ENCODE data around the gene NIPSNAP2. TPM values are rescaled to one million over a fixed set of nuclear protein-coding genes. Genes with fewer than 3 reads are reported as not detected.

NIPSNAP2 gene
- total RNA-seq, 2 experiments from 2014 or later = 40.7 to 45.9 TPM

DNA sequence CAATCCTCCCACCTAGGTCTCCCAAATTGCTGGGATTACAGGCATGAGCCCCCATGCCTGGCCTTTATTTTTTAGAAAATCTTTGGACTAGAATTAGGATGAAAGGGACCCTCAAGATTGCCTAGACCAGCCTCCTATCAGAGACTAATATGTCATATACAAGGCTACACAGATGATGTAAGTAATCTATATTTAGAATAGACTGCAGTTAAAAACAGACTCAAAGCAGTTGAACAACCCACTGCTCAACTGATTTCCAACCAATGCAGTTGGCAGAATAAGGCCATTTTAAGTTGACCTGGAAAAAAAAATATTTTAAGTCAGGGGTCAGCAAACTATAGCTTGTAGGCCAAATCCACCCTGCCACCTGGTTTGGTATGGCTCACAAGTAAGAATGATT lies 59.1 kb downstream of the NIPSNAP2 start:
- POLR2A ChIA-PET = no interaction called here
- Histone ChIP-seq H3K27me3 (ENCODE audit: control insufficient read depth in 1 of 2, insufficient read depth in 2 of 2, low read length in 2 of 2) (no peaks in the 10 kb centered on the region), H3K27ac (ENCODE audit: low read depth in 1 of 2, low read length in 2 of 2) (no peak overlapping the region), H3K4me3 (ENCODE audit: low read length) (no peak overlapping the region), H3K4me1 (ENCODE audit: insufficient read depth, low read length) (no peaks in the 10 kb centered on the region), H3K36me3 (ENCODE audit: insufficient read depth, low read length) (no peaks in the 10 kb centered on the region), H3K9me3 (ENCODE audit: control insufficient read depth in 1 of 2, insufficient read depth in 1 of 2, low read length in 2 of 2) (no peaks in the 10 kb centered on the region)
- CTCF ChIA-PET = no interaction called here
- Mint-ChIP-seq H3K4me1 (ENCODE audit: low read depth) (no peaks in the 10 kb centered on the region), H3K27me3 (no peaks in the 10 kb centered on the region), H3K36me3 (ENCODE audit: low read depth) (peaks cover 14% of the 10 kb centered on the region), H3K27ac (no peak overlapping the region), H3K4me3 (no peak overlapping the region), H3K9me3 (no peaks in the 10 kb centered on the region)
- no peak for TF ChIP-seq CTCF (IDR thresholded peaks at IDR 0.05)
- no peak for DNase-seq
- intact Hi-C loops (cut with DNase I, micrococcal nuclease) = no loop called here
- ATAC-seq (ENCODE audit: poor library complexity) = no peak

DNA sequence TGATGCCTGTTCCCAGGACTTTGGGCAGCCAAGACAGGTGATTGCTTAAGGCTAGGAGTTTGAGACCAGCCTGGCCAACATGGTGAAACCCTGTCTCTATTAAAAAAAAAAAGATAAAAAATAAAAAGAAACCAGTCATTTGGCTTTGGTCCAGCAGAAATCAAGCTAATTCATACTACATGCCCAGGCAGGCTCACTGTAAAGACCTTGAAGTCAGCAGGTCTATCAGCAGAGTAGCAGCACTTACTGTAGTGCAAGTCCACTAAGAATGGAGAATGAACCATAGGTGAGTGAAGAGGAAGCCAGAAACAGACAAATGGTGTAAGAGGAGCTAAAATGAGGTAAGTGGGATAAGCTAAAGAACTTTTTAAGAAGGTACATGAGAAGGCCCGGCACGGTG lies 62.2 kb downstream of the NIPSNAP2 start:
- Histone ChIP-seq H3K27ac (ENCODE audit: low read depth in 1 of 2, low read length in 2 of 2) (no peak overlapping the region), H3K4me1 (ENCODE audit: insufficient read depth, low read length) (no peaks in the 10 kb centered on the region), H3K4me3 (ENCODE audit: low read length) (no peak overlapping the region), H3K36me3 (ENCODE audit: insufficient read depth, low read length) (no peaks in the 10 kb centered on the region), H3K27me3 (ENCODE audit: control insufficient read depth in 1 of 2, insufficient read depth in 2 of 2, low read length in 2 of 2) (no peaks in the 10 kb centered on the region), H3K9me3 (ENCODE audit: control insufficient read depth in 1 of 2, insufficient read depth in 1 of 2, low read length in 2 of 2) (no peaks in the 10 kb centered on the region)
- no peak for DNase-seq
- ChIA-PET CTCF (no interaction called here), POLR2A (no interaction called here)
- intact Hi-C loops (cut with DNase I, micrococcal nuclease) = no loop called here
- H3K9me3 Mint-ChIP-seq = no peaks in the 10 kb centered on the region
- no peak overlapping the region for H3K27ac Mint-ChIP-seq
- no peaks in the 10 kb centered on the region for H3K27me3 Mint-ChIP-seq
- H3K4me1 Mint-ChIP-seq (ENCODE audit: low read depth) = no peaks in the 10 kb centered on the region
- H3K36me3 Mint-ChIP-seq (ENCODE audit: low read depth) = no peaks in the 10 kb centered on the region
- ATAC-seq (ENCODE audit: poor library complexity) = no peak
- no peak for TF ChIP-seq CTCF (IDR thresholded peaks at IDR 0.05)
- no peak overlapping the region for H3K4me3 Mint-ChIP-seq

DNA sequence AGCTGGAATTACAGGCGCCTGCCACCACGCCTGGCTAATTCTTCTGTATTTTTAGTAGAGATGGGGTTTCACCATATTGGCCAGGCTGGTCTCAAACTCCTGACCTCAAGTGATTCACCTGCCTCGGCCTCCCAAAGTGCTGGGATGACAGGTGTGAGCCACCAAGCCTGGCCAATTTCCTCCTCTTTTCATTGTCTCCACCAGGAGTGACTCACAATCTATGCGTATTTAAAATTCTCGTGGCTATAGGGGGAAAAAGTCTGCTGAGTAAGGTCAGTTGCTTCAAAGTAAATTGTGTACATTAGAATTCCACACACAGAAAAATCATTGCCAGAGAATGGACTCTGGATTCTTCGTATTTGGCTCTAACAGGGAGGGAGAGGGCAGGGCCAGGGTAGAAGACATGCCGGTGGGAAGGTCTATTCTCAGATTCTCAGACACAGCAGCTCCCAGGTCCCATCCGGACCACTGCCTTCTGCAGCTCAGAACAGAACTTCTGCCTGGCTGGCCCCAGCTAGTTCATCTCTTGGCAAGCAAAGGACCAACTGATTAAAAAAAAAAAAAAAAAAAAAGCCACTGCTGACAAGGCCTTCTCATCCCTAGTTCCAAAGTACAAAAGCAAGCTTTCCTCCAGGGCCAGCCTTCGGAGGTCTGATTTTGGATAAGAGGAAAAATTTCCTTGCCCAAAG lies 64.7 kb downstream of the NIPSNAP2 start:
- no peak for ATAC-seq (ENCODE audit: poor library complexity)
- Mint-ChIP-seq H3K4me1 (ENCODE audit: low read depth) (peaks cover 6% of the 10 kb centered on the region), H3K9me3 (no peaks in the 10 kb centered on the region), H3K4me3 (no peak overlapping the region), H3K27ac (no peak overlapping the region), H3K36me3 (ENCODE audit: low read depth) (no peaks in the 10 kb centered on the region), H3K27me3 (no peaks in the 10 kb centered on the region)
- H3K27ac ChIP-seq (ENCODE audit: low read depth in 1 of 2, low read length in 2 of 2) = no peak overlapping the region
- TF ChIP-seq CTCF (IDR thresholded peaks at IDR 0.05) = no peak
- H3K36me3 ChIP-seq (ENCODE audit: insufficient read depth, low read length) = no peaks in the 10 kb centered on the region
- DNase-seq = no peak
- no peaks in the 10 kb centered on the region for H3K9me3 ChIP-seq (ENCODE audit: control insufficient read depth in 1 of 2, insufficient read depth in 1 of 2, low read length in 2 of 2)
- peaks cover 3% of the 10 kb centered on the region for H3K4me1 ChIP-seq (ENCODE audit: insufficient read depth, low read length)
- ChIA-PET CTCF (no interaction called here), POLR2A (no interaction called here)
- intact Hi-C loops (cut with DNase I, micrococcal nuclease) = no loop called here
- no peak overlapping the region for H3K4me3 ChIP-seq (ENCODE audit: low read length)
- H3K27me3 ChIP-seq (ENCODE audit: control insufficient read depth in 1 of 2, insufficient read depth in 2 of 2, low read length in 2 of 2) = no peaks in the 10 kb centered on the region
